Vagina (tissue), 2 donors: ENCODE results near the gene CLDN7.

ENCODE experiments used
- CTCF ChIP-seq, 3 experiments: fragments of 450-650 bp in 2 of 3; fragments of 200-600 bp in 1 of 3; sonication (generic) in 1 of 3; IDR thresholded peaks; one replicate each; pipeline ENCODE4 v1.5.1; 2017 to 2019; ENCODE audit warnings: antibody characterized with exemption in 3 of 3, mild to moderate bottlenecking in 2 of 3, moderate library complexity in 2 of 3
- POLR2A ChIP-seq, 2 donors: fragments of 450-650 bp; IDR thresholded peaks; one replicate each; pipeline ENCODE4 v1.6.1; 2017; ENCODE audit warnings: antibody characterized with exemption in 2 of 2, mild to moderate bottlenecking in 2 of 2, moderate library complexity in 2 of 2
- POLR2AphosphoS5 ChIP-seq, 2 donors: sonication (generic); formaldehyde crosslinking; IDR thresholded peaks; one replicate each; pipeline ENCODE4 v1.9.0; 2017; ENCODE audit warnings: antibody characterized with exemption in 2 of 2, mild to moderate bottlenecking in 2 of 2, low read depth in 1 of 2; ENCODE audit not compliant: insufficient read depth in 1 of 2

GRCh38 chr17:7238420-7239090, 23.7 kb downstream of the CLDN7 start:
- TF ChIP-seq CTCF (IDR thresholded peaks at IDR 0.05) (no peak), POLR2A (IDR thresholded peaks at IDR 0.05) (no peak), POLR2AphosphoS5 (IDR thresholded peaks at IDR 0.05; ENCODE audit: insufficient read depth in 1 of 2, low read depth in 1 of 2) (no peak)
